Activated CD8-positive, alpha-beta T cell treated with anti-CD3 and anti-CD28 coated beads for 36 hours (primary cell): ENCODE data around the gene ADAM22. TPM values are rescaled to one million over a fixed set of nuclear protein-coding genes. Genes with fewer than 3 reads are reported as not detected.

Experiments
- ATAC-seq: fragments of 200-7000 bp; cut with Tn5 transposase; one replicate; pipeline ENCODE4 v1.10.0; 2021; ENCODE audit warnings: mild to moderate bottlenecking, moderate library complexity
- CTCF ChIA-PET: fragments of 350-600 bp; sonication (Branson Sonifier 250); formaldehyde crosslinking; loops from one replicate; lab custom pipeline; 2021; ENCODE audit warnings: antibody characterized with exemption; lab: Charles Lee
- POLR2A ChIA-PET: fragments of 350-600 bp; sonication (Branson Sonifier 250); formaldehyde crosslinking; loops from one replicate; lab custom pipeline; 2021; ENCODE audit warnings: antibody characterized with exemption; lab: Charles Lee
- DNase-seq: peaks from one replicate; pipeline ENCODE4 v3.0.0-alpha.2; 2020
- H3K27ac Mint-ChIP-seq: one replicate; pipeline ENCODE4 v1.8.0; 2021; ENCODE audit warnings: mild to moderate bottlenecking, mixed read lengths
- H3K27me3 Mint-ChIP-seq: one replicate; pipeline ENCODE4 v1.8.0; 2021; ENCODE audit warnings: mixed read lengths
- H3K36me3 Mint-ChIP-seq: one replicate; pipeline ENCODE4 v1.8.0; 2021; ENCODE audit warnings: low read depth, mixed read lengths
- H3K4me1 Mint-ChIP-seq: one replicate; pipeline ENCODE4 v1.8.0; 2021; ENCODE audit warnings: low read depth, mixed read lengths
- H3K4me3 Mint-ChIP-seq: one replicate; pipeline ENCODE4 v1.8.0; 2021; ENCODE audit warnings: mild to moderate bottlenecking, moderate library complexity, mixed read lengths
- H3K9me3 Mint-ChIP-seq: one replicate; pipeline ENCODE4 v1.8.0; 2021; ENCODE audit warnings: mixed read lengths
- intact Hi-C: fragments of 100-400 bp; cut with micrococcal nuclease; formaldehyde crosslinking; loops from one replicate; pipeline ENCODE4 v1.10.0; 2022
- total RNA-seq, 2 experiments: library from RNA; stranded (reverse); gene quantifications; one replicate each; pipeline ENCODE4 v1.2.3, GENCODE V29; 2021
- TF ChIP-seq, protein P1 (sequence below): fragments of 200-600 bp; IDR thresholded peaks from one replicate; pipeline ENCODE4 v1.8.0; 2022; ENCODE audit warnings: antibody characterized with exemption, mild to moderate bottlenecking

Gene ADAM22
- total RNA-seq, 2 experiments from 2014 or later: 2.3 to 3.0 TPM

DNA sequence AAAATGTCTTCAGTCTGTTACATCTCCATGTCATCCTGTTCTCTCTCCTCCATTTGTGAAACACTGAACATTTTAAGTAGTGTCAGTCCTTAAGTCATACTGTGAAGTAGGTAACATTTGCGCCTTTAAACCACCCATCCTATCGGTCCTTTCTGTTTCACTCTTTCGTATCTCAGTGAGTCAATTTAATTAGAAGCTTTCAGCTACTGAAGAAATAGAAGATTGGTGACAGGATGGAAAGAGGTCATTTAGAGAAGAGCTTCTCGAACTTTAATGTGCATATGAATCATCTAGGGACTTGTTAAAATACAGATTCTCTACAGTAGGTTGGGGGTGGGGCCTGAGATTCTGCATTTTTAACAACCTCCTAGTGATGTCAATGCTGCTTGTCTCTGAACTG lies 172.4 kb downstream of the ADAM22 start:
- intact Hi-C loops: loop anchor here (10.0 kb wide), 1 partner anchor 172 kb away; the partner anchor contains the start of gene ADAM22
- no peaks in the 10 kb centered on the region for H3K27me3 Mint-ChIP-seq
- ATAC-seq (peak; percentile 69), DNase-seq (peak; percentile 30)
- no peaks in the 10 kb centered on the region for H3K9me3 Mint-ChIP-seq
- TF ChIP-seq, protein P1, sequence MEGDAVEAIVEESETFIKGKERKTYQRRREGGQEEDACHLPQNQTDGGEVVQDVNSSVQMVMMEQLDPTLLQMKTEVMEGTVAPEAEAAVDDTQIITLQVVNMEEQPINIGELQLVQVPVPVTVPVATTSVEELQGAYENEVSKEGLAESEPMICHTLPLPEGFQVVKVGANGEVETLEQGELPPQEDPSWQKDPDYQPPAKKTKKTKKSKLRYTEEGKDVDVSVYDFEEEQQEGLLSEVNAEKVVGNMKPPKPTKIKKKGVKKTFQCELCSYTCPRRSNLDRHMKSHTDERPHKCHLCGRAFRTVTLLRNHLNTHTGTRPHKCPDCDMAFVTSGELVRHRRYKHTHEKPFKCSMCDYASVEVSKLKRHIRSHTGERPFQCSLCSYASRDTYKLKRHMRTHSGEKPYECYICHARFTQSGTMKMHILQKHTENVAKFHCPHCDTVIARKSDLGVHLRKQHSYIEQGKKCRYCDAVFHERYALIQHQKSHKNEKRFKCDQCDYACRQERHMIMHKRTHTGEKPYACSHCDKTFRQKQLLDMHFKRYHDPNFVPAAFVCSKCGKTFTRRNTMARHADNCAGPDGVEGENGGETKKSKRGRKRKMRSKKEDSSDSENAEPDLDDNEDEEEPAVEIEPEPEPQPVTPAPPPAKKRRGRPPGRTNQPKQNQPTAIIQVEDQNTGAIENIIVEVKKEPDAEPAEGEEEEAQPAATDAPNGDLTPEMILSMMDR: no peak
- CTCF ChIA-PET: no interaction called here
- H3K4me3 Mint-ChIP-seq: no peak overlapping the region
- no peaks in the 10 kb centered on the region for H3K36me3 Mint-ChIP-seq
- POLR2A ChIA-PET: no interaction called here
- H3K4me1 Mint-ChIP-seq: peaks cover 10% of the 10 kb centered on the region
- no peak overlapping the region for H3K27ac Mint-ChIP-seq

DNA sequence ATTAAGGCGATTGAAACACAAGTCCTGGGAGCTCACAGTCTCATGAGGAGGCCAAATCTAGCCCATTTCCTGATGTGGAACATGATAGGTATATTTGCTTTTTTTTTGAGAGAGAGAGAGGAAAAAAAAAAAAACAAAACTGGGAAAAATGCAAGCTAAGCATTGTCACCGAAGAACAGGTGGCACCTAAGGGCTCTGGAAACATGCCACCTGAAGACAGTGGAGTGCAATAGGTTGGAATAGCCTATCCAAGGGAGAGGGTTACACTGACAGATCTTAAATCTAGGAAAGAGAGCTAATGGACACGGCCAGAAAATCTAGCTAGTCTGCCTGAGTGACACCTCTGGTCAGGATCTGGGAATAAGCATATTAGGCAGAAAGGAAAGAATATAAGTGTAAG lies 175.6 kb downstream of the ADAM22 start:
- Mint-ChIP-seq H3K36me3 (no peaks in the 10 kb centered on the region), H3K27ac (no peak overlapping the region), H3K9me3 (no peaks in the 10 kb centered on the region), H3K4me3 (no peak overlapping the region), H3K27me3 (no peaks in the 10 kb centered on the region), H3K4me1 (peaks cover 2% of the 10 kb centered on the region)
- ChIA-PET POLR2A (no interaction called here), CTCF (interaction anchor here (0.9 to 1.3 kb wide), 3 partner anchors 222 to 603 kb away, joined by 3 read pairs; no protein-coding TSS in a partner anchor)
- DNase-seq: no peak
- intact Hi-C loops: loop anchor here (5.0 to 10.0 kb wide), 2 partner anchors 175 to 312 kb away; partner anchors contain the start of gene ADAM22
- TF ChIP-seq, protein P1: no peak
- ATAC-seq: no peak

DNA sequence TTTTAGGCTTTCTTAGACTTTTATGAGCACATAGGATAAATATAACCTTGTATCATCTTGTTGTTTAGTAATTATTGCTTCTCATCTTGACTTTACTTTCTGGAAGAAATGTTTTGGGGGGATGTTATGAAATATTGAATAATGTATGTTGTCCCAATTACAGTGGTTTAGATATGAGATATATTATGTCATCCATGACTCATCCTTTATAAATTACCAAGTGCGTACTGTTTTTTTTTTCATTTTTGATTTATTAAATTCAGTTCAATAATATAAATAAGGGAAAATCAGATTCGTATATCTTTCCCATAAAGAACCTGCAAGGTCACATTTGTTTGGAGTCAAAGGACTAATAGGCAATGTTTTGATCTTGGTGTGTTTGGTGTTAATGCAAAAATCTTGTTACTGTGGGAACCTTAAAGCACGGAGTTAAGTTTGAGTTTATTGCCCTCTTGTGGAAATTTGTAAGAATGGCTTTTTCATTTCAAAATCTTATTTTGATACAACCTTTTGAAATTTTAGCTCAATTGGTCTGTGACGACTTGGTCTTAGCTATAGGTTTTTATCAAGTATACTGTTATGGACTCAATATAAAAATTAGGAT lies 177.2 kb downstream of the ADAM22 start:
- ChIA-PET POLR2A (interaction anchor here (0.6 kb wide), 1 partner anchor 241 kb away, joined by 3 read pairs; no protein-coding TSS in a partner anchor), CTCF (interaction anchor here (0.6 to 2.1 kb wide), 13 partner anchors 9 to 695 kb away, joined by 3 to 9 read pairs (median 3); no protein-coding TSS in a partner anchor)
- H3K27me3 Mint-ChIP-seq: no peaks in the 10 kb centered on the region
- DNase-seq: no peak
- TF ChIP-seq, protein P1: peak; percentile 72
- no peak overlapping the region for H3K27ac Mint-ChIP-seq
- no peak overlapping the region for H3K4me3 Mint-ChIP-seq
- no peaks in the 10 kb centered on the region for H3K36me3 Mint-ChIP-seq
- no peak for ATAC-seq
- H3K4me1 Mint-ChIP-seq: peaks cover 2% of the 10 kb centered on the region
- no peaks in the 10 kb centered on the region for H3K9me3 Mint-ChIP-seq
- intact Hi-C loops: loop anchor here (5.0 kb wide), 1 partner anchor 314 kb away; no protein-coding TSS in a partner anchor

DNA sequence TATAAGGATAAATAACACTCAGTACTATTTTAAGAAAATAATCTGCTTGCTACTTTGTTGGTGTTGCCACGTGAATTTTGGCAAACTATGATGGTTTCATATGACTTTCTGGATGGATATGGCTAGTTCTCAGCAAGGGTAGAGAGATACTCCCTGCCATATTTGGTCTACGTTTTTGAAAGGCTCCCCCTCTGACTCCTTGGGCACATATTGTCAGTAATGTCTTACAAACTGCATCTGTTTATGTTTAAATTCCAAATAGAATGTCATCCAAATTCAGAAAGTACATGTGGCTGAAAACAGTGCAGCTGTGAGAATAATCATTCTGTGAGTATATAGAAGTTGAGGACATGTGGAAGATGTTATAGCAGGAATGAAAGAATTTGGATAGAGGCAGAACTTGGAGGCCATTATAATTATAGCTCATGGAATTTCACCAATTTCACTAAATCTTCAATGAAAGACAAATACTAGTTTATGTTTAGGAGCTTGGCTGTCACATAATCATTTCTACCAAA lies 178.0 kb downstream of the ADAM22 start:
- Mint-ChIP-seq H3K9me3 (no peaks in the 10 kb centered on the region), H3K4me3 (no peak overlapping the region), H3K36me3 (no peaks in the 10 kb centered on the region), H3K4me1 (no peaks in the 10 kb centered on the region), H3K27me3 (no peaks in the 10 kb centered on the region), H3K27ac (no peak overlapping the region)
- no peak for DNase-seq
- ATAC-seq: no peak
- TF ChIP-seq, protein P1: no peak
- intact Hi-C loops: loop anchor here (5.0 kb wide), 1 partner anchor 315 kb away; no protein-coding TSS in a partner anchor
- ChIA-PET POLR2A (no interaction called here), CTCF (interaction anchor here (0.6 to 2.1 kb wide), 13 partner anchors 9 to 696 kb away, joined by 3 to 9 read pairs (median 3); no protein-coding TSS in a partner anchor)

DNA sequence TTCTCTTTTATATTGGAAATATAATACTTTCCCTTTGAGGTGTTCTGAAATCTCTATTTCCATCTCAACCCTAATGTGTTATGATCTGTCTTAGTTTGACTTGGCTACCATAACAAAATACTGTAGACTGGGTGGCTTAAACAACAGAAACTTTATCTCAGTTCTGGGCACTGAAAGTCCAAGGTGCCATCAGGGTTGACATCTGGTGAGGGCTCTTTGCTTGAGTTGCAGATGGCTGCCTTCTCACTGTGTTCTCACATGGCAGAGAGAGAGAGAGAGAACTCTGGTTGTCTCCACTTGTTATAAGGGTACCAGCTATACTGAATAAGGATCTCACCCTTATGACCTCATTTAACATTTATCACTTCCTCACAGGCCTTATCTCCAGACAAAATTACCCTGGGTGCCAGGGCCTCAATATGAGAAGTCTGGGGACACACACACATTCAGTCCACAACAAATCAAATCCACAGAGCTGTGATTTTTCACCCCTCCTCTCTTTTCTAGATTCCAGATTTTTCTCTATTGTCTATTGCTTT lies 181.3 kb downstream of the ADAM22 start:
- no peak overlapping the region for H3K4me3 Mint-ChIP-seq
- POLR2A ChIA-PET: no interaction called here
- no peaks in the 10 kb centered on the region for H3K27me3 Mint-ChIP-seq
- H3K9me3 Mint-ChIP-seq: no peaks in the 10 kb centered on the region
- no peaks in the 10 kb centered on the region for H3K4me1 Mint-ChIP-seq
- intact Hi-C loops: no loop called here
- no peaks in the 10 kb centered on the region for H3K36me3 Mint-ChIP-seq
- H3K27ac Mint-ChIP-seq: no peak overlapping the region
- TF ChIP-seq, protein P1: no peak
- DNase-seq (no peak), ATAC-seq (no peak)
- CTCF ChIA-PET: no interaction called here
